Small intestine (tissue), 7 donors: ENCODE results near the gene CEBPE. TPM values are rescaled to one million over a fixed set of nuclear protein-coding genes. Genes with fewer than 3 reads are reported as not detected.

ENCODE experiments used
- DNase-seq, 2 donors: peaks; one replicate each; pipeline versions ENCODE4 v3.0.0 to v3.0.0-alpha.2; 2013
- FAIRE-seq: peaks from 2 replicates; lab custom pipeline; 2012; peaks lifted over from hg19 to GRCh38; lab: Jason Lieb, UNC
- H3K27ac ChIP-seq, 3 donors: one replicate each; pipeline ENCODE4 v1.5.1; 2013; ENCODE audit warnings: low read length in 2 of 3, mild to moderate bottlenecking in 2 of 3, control low read depth in 1 of 3, inconsistent platforms in 1 of 3, low read depth in 1 of 3, moderate library complexity in 1 of 3
- H3K27me3 ChIP-seq, 3 donors: one replicate each; pipeline ENCODE4 v1.6.1; 2013; ENCODE audit warnings: low read length in 3 of 3, inconsistent platforms in 1 of 3; ENCODE audit not compliant: control insufficient read depth in 3 of 3, insufficient read depth in 3 of 3
- H3K36me3 ChIP-seq, 3 donors: one replicate each; pipeline ENCODE4 v1.6.1; 2013; ENCODE audit warnings: low read length in 3 of 3, inconsistent platforms in 1 of 3, low read depth in 1 of 3, mild to moderate bottlenecking in 1 of 3, moderate library complexity in 1 of 3; ENCODE audit not compliant: control insufficient read depth in 3 of 3, insufficient read depth in 2 of 3
- H3K4me1 ChIP-seq, 3 donors: one replicate each; pipeline ENCODE4 v1.6.1; 2013; ENCODE audit warnings: low read length in 2 of 3, inconsistent platforms in 1 of 3, low read depth in 1 of 3, mild to moderate bottlenecking in 1 of 3, moderate library complexity in 1 of 3; ENCODE audit not compliant: control insufficient read depth in 3 of 3, insufficient read depth in 2 of 3
- H3K4me3 ChIP-seq, 3 donors: one replicate each; pipeline ENCODE4 v1.5.1; 2013; ENCODE audit warnings: low read length in 3 of 3, control low read depth in 1 of 3, inconsistent platforms in 1 of 3, low read depth in 1 of 3, mild to moderate bottlenecking in 1 of 3, moderate library complexity in 1 of 3
- H3K9me3 ChIP-seq, 2 donors: one replicate each; pipeline ENCODE4 v1.6.1; 2013; ENCODE audit warnings: low read depth in 1 of 2, low read length in 1 of 2; ENCODE audit not compliant: control insufficient read depth in 2 of 2, insufficient read depth in 1 of 2
- WGBS, 3 donors: extraction: QIAGEN DNeasy Blood & Tissue Kit; methylation state at CpG; one replicate each; pipeline ENCODE4 v1.1.7; 2013; 5-methylcytosine and 5-hydroxymethylcytosine counted together
- polyA plus RNA-seq, 4 donors: library from polyadenylated mRNA; stranded (reverse) in 3 of 4; unstranded in 1 of 4; fragments of 200-250 nt in 3 of 4; fragments of 120-200 nt in 1 of 4; gene quantifications; one replicate each; pipeline versions ENCODE4 v1.2.1 to v1.2.3, GENCODE V29; 2013
- donor health status: healthy with polysubstance abuse.
- donor health status: control.
- donor health status: control.
- donor health status: Bipolar disorder and iron deficiency.
- donor health status: healthy.

CEBPE gene
- polyA plus RNA-seq, 4 donors: 0.13 to 0.81 TPM; not detected in 2

- FAIRE-seq: no peak
- H3K36me3 ChIP-seq: peaks cover 28 to 52% (median 32%) of the 10 kb centered on the region in 3 donors
These were observed 41.1 kb downstream of the CEBPE start for GRCh38 chr14:23077962-23078361.

GRCh38 chr14:23076785-23077408, 42.2 kb downstream of the CEBPE start:
- H3K27me3 ChIP-seq: no peaks in the 10 kb centered on the region
- DNase-seq (peak in 1 of 2 donors; percentile 50), FAIRE-seq (no peak)
- no peaks in the 10 kb centered on the region for H3K9me3 ChIP-seq
- no peak overlapping the region for H3K4me3 ChIP-seq
- peaks cover 0 to 47% (median 7%) of the 10 kb centered on the region in 3 donors for H3K4me1 ChIP-seq
- WGBS, 3 donors: 67 to 68% (median 68%) methylated on average over 5 of the region's 5 CpGs
- H3K36me3 ChIP-seq: peaks cover 29 to 50% (median 32%) of the 10 kb centered on the region in 3 donors
- H3K27ac ChIP-seq: peak overlapping the region in 1 of 3 donors; percentile 73

More at GRCh38 chr14:23077962-23078361, 41.1 kb downstream of the CEBPE start:
- Histone ChIP-seq H3K9me3 (no peaks in the 10 kb centered on the region), H3K4me1 (peaks cover 0 to 37% (median 7%) of the 10 kb centered on the region in 3 donors), H3K27me3 (no peaks in the 10 kb centered on the region), H3K4me3 (no peak overlapping the region), H3K27ac (peak overlapping the region in 2 of 3 donors; percentile 63 to 73)
- WGBS, 3 donors: 87 to 89% (median 88%) methylated on average over 5 of the region's 5 CpGs
- DNase-seq: no peak

GRCh38 chr14:23074906-23075305, 44.1 kb downstream of the CEBPE start:
- no peak for FAIRE-seq
- Histone ChIP-seq H3K27me3 (no peaks in the 10 kb centered on the region), H3K36me3 (peaks cover 20 to 41% (median 22%) of the 10 kb centered on the region in 3 donors)

GRCh38 chr14:23071921-23072539, 47.0 kb downstream of the CEBPE start:
- peak; percentile 37 to 59 for DNase-seq
- Histone ChIP-seq H3K4me3 (peak overlapping the region in 1 of 3 donors; percentile 82), H3K4me1 (peaks cover 0 to 46% (median 9%) of the 10 kb centered on the region in 3 donors)

More at GRCh38 chr14:23074906-23075305, 44.1 kb downstream of the CEBPE start:
- no peaks in the 10 kb centered on the region for H3K9me3 ChIP-seq
- peaks cover 0 to 59% (median 9%) of the 10 kb centered on the region in 3 donors for H3K4me1 ChIP-seq
- DNase-seq: no peak
- H3K27ac ChIP-seq: peak overlapping the region in 1 of 3 donors; percentile 73
- WGBS, 3 donors: 89 to 100% (median 98%) methylated on average over 1 of the region's 1 CpG
- no peak overlapping the region for H3K4me3 ChIP-seq

GRCh38 chr14:23071244-23071920, 47.7 kb downstream of the CEBPE start:
- Histone ChIP-seq H3K36me3 (peaks cover 13 to 59% (median 17%) of the 10 kb centered on the region in 3 donors), H3K27ac (peak overlapping the region; percentile 60 to 86 (median 81)), H3K9me3 (no peaks in the 10 kb centered on the region), H3K27me3 (no peaks in the 10 kb centered on the region), H3K4me3 (peak overlapping the region; percentile 56 to 82 (median 57)), H3K4me1 (peaks cover 0 to 42% (median 7%) of the 10 kb centered on the region in 3 donors)
- 0 to 3% (median 1%) methylated on average over 14 of the region's 14 CpGs for WGBS, 3 donors
- no peak for FAIRE-seq
- DNase-seq: peak; percentile 91

More at GRCh38 chr14:23071921-23072539, 47.0 kb downstream of the CEBPE start:
- Histone ChIP-seq H3K27me3 (no peaks in the 10 kb centered on the region), H3K36me3 (peaks cover 16 to 53% (median 17%) of the 10 kb centered on the region in 3 donors), H3K9me3 (no peaks in the 10 kb centered on the region), H3K27ac (peak overlapping the region; percentile 60 to 86 (median 81))
- FAIRE-seq: no peak
- WGBS, 3 donors: 27 to 43% (median 41%) methylated on average over 5 of the region's 5 CpGs

GRCh38 chr14:23070262-23071129, 48.6 kb downstream of the CEBPE start:
- WGBS, 3 donors: 7 to 11% (median 11%) methylated on average over 10 of the region's 10 CpGs
- Histone ChIP-seq H3K27me3 (no peaks in the 10 kb centered on the region), H3K4me3 (peak overlapping the region in 2 of 3 donors; percentile 57 to 82), H3K27ac (peak overlapping the region; percentile 38 to 81 (median 60)), H3K4me1 (peaks cover 0 to 36% (median 2%) of the 10 kb centered on the region in 3 donors), H3K9me3 (no peaks in the 10 kb centered on the region), H3K36me3 (peaks cover 8 to 57% (median 14%) of the 10 kb centered on the region in 3 donors)
- FAIRE-seq: no peak
- no peak for DNase-seq

- DNase-seq (no peak), FAIRE-seq (no peak)
- Histone ChIP-seq H3K36me3 (peaks cover 8 to 64% (median 11%) of the 10 kb centered on the region in 3 donors), H3K4me3 (no peak overlapping the region), H3K27ac (no peak overlapping the region), H3K9me3 (no peaks in the 10 kb centered on the region), H3K27me3 (no peaks in the 10 kb centered on the region), H3K4me1 (peaks cover 0 to 30% (median 2%) of the 10 kb centered on the region in 3 donors)
- WGBS, 3 donors: 74 to 88% (median 86%) methylated on average over 3 to 4 of the region's 4 CpGs
These were observed 49.6 kb downstream of the CEBPE start for GRCh38 chr14:23069413-23069806.
